HG03139 (cell line): ENCODE results near the gene RAB11FIP2.
A peak's percentile ranks its signal among the peaks of the same experiment; 100 is the strongest.
"Not testable (repeated sequence)": the region's sequence is repeated elsewhere in the genome, so short reads cannot be mapped to it uniquely, and the experiment has no call there.

ENCODE experiments used
- ATAC-seq: cut with Tn5 transposase; IDR thresholded peaks from one replicate; pipeline ENCODE4 v1.9.1; 2021; ENCODE audit not compliant: unreplicated experiment

The RAB11FIP2 gene

GRCh38 chr10:118046395-118047156, at the start of gene RAB11FIP2:
TSS of gene RAB11FIP2 (minus strand) at chr10:118046941. CDS start at chr10:118046163, 778 bp downstream.
- ATAC-seq: peak; percentile 94

GRCh38 chr10:118096022-118096421, 49.3 kb upstream of the RAB11FIP2 start:
- ATAC-seq: no peak

- ATAC-seq: no peak
Observed at GRCh38 chr10:118092209-118092608, 45.5 kb upstream of the RAB11FIP2 start.

- no peak for ATAC-seq
Observed at GRCh38 chr10:118080817-118081216, 34.1 kb upstream of the RAB11FIP2 start.

- no peak for ATAC-seq
Observed at GRCh38 chr10:118076705-118077104, 30.0 kb upstream of the RAB11FIP2 start.

- no peak for ATAC-seq
Observed at GRCh38 chr10:118072840-118073239, 26.1 kb upstream of the RAB11FIP2 start.

GRCh38 chr10:118067389-118067788, 20.6 kb upstream of the RAB11FIP2 start:
- ATAC-seq: not testable (repeated sequence)

- no peak for ATAC-seq
Observed at GRCh38 chr10:118062798-118063238, 16.1 kb upstream of the RAB11FIP2 start.

GRCh38 chr10:118058371-118058770, 11.6 kb upstream of the RAB11FIP2 start:
- ATAC-seq: no peak

- no peak for ATAC-seq
Observed at GRCh38 chr10:118057361-118057760, 10.6 kb upstream of the RAB11FIP2 start.

- no peak for ATAC-seq
Observed at GRCh38 chr10:118054383-118054782, 7.6 kb upstream of the RAB11FIP2 start.

GRCh38 chr10:118052816-118053215, 6.1 kb upstream of the RAB11FIP2 start:
- no peak for ATAC-seq

GRCh38 chr10:118047880-118048279, 1.1 kb upstream of the RAB11FIP2 start:
- no peak for ATAC-seq

- peak; percentile 8 for ATAC-seq
Observed at GRCh38 chr10:118047157-118047719, 497 bp upstream of the RAB11FIP2 start.

GRCh38 chr10:118045837-118046394, 825 bp downstream of the RAB11FIP2 start:
- ATAC-seq: peak; percentile 20

GRCh38 chr10:118045158-118045836, 1.4 kb downstream of the RAB11FIP2 start:
- ATAC-seq: no peak

- ATAC-seq: no peak
Observed at GRCh38 chr10:118042827-118043242, 3.9 kb downstream of the RAB11FIP2 start.

GRCh38 chr10:118042336-118042735, 4.4 kb downstream of the RAB11FIP2 start:
- no peak for ATAC-seq

- no peak for ATAC-seq
Observed at GRCh38 chr10:118041316-118041715, 5.4 kb downstream of the RAB11FIP2 start.

GRCh38 chr10:118036281-118036875, 10.4 kb downstream of the RAB11FIP2 start:
- ATAC-seq: no peak

- no peak for ATAC-seq
Observed at GRCh38 chr10:118035354-118036005, 11.3 kb downstream of the RAB11FIP2 start.
